CD14-positive monocyte (primary cell): Measurements from ENCODE around the gene OMD. TPM values are rescaled to one million over a fixed set of nuclear protein-coding genes. Genes with fewer than 3 reads are reported as not detected.

Experiments
- DNase-seq, 3 donors: peaks; one replicate each; pipeline ENCODE4 v3.0.0-alpha.2; 2011 to 2022
- H2AFZ ChIP-seq: 2 replicates; pipeline ENCODE4 v1.6.0; 2012; ENCODE audit warnings: mild to moderate bottlenecking, low read depth, low read length, inconsistent platforms; ENCODE audit not compliant: insufficient read depth, poor library complexity, severe bottlenecking
- H3K27ac ChIP-seq, 2 donors: 1 replicate in 1 of 2; 2 replicates in 1 of 2; pipeline ENCODE4 v1.5.1; 2012 to 2013; ENCODE audit warnings: low read length in 2 of 2, control low read depth in 1 of 2, inconsistent platforms in 1 of 2, low read depth in 1 of 2, mild to moderate bottlenecking in 1 of 2
- H3K27me3 ChIP-seq, 2 donors: one replicate each; pipeline versions ENCODE4 v1.6.0 to v1.6.1; 2011 to 2013; ENCODE audit warnings: low read length in 2 of 2; ENCODE audit not compliant: control insufficient read depth in 2 of 2, insufficient read depth in 2 of 2
- H3K36me3 ChIP-seq, 2 donors: replicated peaks in 1 of 2; 1 replicate in 1 of 2; 2 replicates in 1 of 2; pipeline versions ENCODE4 v1.5.1 to v1.6.1; 2012 to 2013; ENCODE audit warnings: low read length in 2 of 2, control low read depth in 1 of 2, inconsistent platforms in 1 of 2, mild to moderate bottlenecking in 1 of 2; ENCODE audit not compliant: insufficient read depth in 2 of 2, control insufficient read depth in 1 of 2
- H3K4me1 ChIP-seq, 2 donors: 1 replicate in 1 of 2; 2 replicates in 1 of 2; pipeline versions ENCODE4 v1.5.1 to v1.6.1; 2012 to 2013; ENCODE audit warnings: low read length in 2 of 2, control low read depth in 1 of 2, inconsistent platforms in 1 of 2, mild to moderate bottlenecking in 1 of 2, moderate library complexity in 1 of 2; ENCODE audit not compliant: insufficient read depth in 2 of 2, control insufficient read depth in 1 of 2
- H3K4me2 ChIP-seq: replicated peaks from 2 replicates; pipeline ENCODE3; 2012; ENCODE audit warnings: low read length, moderate library complexity, mild to moderate bottlenecking; ENCODE audit not compliant: poor library complexity, severe bottlenecking; ENCODE audit errors: extremely low read depth
- H3K4me3 ChIP-seq, 3 experiments: fragments of 200-600 bp in 1 of 3; sonication (generic) in 1 of 3; replicated peaks in 1 of 3; 1 replicate in 2 of 3; 2 replicates in 1 of 3; pipeline ENCODE4 v1.5.1; 2011 to 2013; ENCODE audit warnings: low read length in 3 of 3, mild to moderate bottlenecking in 3 of 3, control low read depth in 2 of 3, low read depth in 2 of 3, inconsistent platforms in 1 of 3, moderate library complexity in 1 of 3
- H3K79me2 ChIP-seq: 2 replicates; pipeline ENCODE4 v1.6.0; 2012; ENCODE audit warnings: mild to moderate bottlenecking, control low read depth, inconsistent platforms, low read length, moderate library complexity; ENCODE audit not compliant: insufficient read depth
- H3K9ac ChIP-seq: 2 replicates; pipeline ENCODE4 v1.6.0; 2017; ENCODE audit warnings: low read length, mild to moderate bottlenecking; ENCODE audit not compliant: insufficient read depth, poor library complexity, severe bottlenecking
- H3K9me3 ChIP-seq, 2 donors: replicated peaks in 1 of 2; 1 replicate in 1 of 2; 2 replicates in 1 of 2; pipeline versions ENCODE4 v1.5.1 to v1.6.1; 2012 to 2013; ENCODE audit warnings: low read length in 2 of 2, control low read depth in 1 of 2; ENCODE audit not compliant: control insufficient read depth in 1 of 2, insufficient read depth in 1 of 2
- H4K20me1 ChIP-seq: 2 replicates; pipeline ENCODE4 v1.6.0; 2012; ENCODE audit warnings: mild to moderate bottlenecking, low read length, control low read depth, moderate library complexity; ENCODE audit not compliant: insufficient read depth
- H3K27ac Mint-ChIP-seq, 7 donors: one replicate each; pipeline ENCODE4 v1.8.0; 2020; ENCODE audit warnings: mild to moderate bottlenecking in 7 of 7, mixed read lengths in 7 of 7, moderate library complexity in 6 of 7, inconsistent platforms in 2 of 7
- H3K27me3 Mint-ChIP-seq, 3 donors: one replicate each; pipeline ENCODE4 v1.8.0; 2021 to 2022; ENCODE audit warnings: low read depth in 3 of 3, mild to moderate bottlenecking in 3 of 3, mixed read lengths in 3 of 3, moderate library complexity in 3 of 3, inconsistent platforms in 1 of 3
- H3K36me3 Mint-ChIP-seq, 2 donors: one replicate each; pipeline ENCODE4 v1.8.0; 2020; ENCODE audit warnings: mixed read lengths in 2 of 2, inconsistent platforms in 1 of 2, mild to moderate bottlenecking in 1 of 2
- H3K4me1 Mint-ChIP-seq: one replicate; pipeline ENCODE4 v1.8.0; 2020; ENCODE audit warnings: mild to moderate bottlenecking, mixed read lengths
- H3K4me3 Mint-ChIP-seq, 2 donors: one replicate each; pipeline ENCODE4 v1.8.0; 2020; ENCODE audit warnings: mild to moderate bottlenecking in 2 of 2, mixed read lengths in 2 of 2, moderate library complexity in 1 of 2
- H3K9me3 Mint-ChIP-seq, 7 donors: one replicate each; pipeline ENCODE4 v1.8.0; 2020 to 2022; ENCODE audit warnings: mixed read lengths in 7 of 7, mild to moderate bottlenecking in 6 of 7, moderate library complexity in 6 of 7, inconsistent platforms in 2 of 7
- WGBS: methylation state at CpG from one replicate; pipeline ENCODE4 v1.1.5; 2013; ENCODE audit warnings: missing lambda C conversion rate; ENCODE audit not compliant: insufficient coverage; 5-methylcytosine and 5-hydroxymethylcytosine counted together
- intact Hi-C, 2 donors: fragments of 100-400 bp; cut with micrococcal nuclease; formaldehyde crosslinking; loops; one replicate each; pipeline versions ENCODE4 v1.15.0 to v1.15.1; 2023
- polyA plus RNA-seq, 3 donors: library from polyadenylated mRNA; depleted of rRNA in 1 of 3; unstranded in 2 of 3; stranded (reverse) in 1 of 3; fragments of 300-500 nt in 2 of 3; fragments of >200 nt in 1 of 3; fragmentation: Illumina TruSeq in 2 of 3; gene quantifications; 1 replicate in 2 of 3; 2 replicates in 1 of 3; pipeline ENCODE4 v1.2.3, GENCODE V29; 2012 to 2021
- TF ChIP-seq, protein P1 (sequence below): fragments of 200-600 bp; IDR thresholded peaks from one replicate; pipeline ENCODE4 v1.8.0; 2022; ENCODE audit warnings: antibody characterized with exemption, mild to moderate bottlenecking

OMD gene
- polyA plus RNA-seq, 3 donors = not detected

DNA sequence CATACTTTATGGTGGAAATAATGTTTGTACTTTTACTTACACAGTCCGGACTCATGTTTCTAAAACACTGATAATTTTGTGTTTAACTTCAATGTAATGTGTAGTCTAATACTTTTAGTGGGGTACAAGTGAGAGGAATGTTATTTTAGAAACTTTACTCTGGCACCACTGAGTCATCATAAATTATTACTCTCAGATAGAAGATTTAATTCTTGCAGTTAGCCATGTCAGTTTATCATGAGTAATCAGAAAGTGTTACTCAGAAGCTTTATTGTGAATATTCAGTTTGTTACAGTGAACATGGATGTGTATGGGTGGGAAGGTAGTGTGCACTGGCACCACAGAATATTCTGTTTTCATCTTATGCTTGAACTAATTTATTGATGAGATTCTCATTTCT is 39.9 kb downstream of the OMD start:
- no peak overlapping the region for H3K4me2 ChIP-seq
- H2AFZ ChIP-seq = no peak overlapping the region
- no peak overlapping the region for H3K27ac Mint-ChIP-seq
- peaks cover 7 to 9% of the 10 kb centered on the region in 2 donors for H3K36me3 Mint-ChIP-seq
- H3K4me3 ChIP-seq = no peak overlapping the region
- TF ChIP-seq, protein P1, sequence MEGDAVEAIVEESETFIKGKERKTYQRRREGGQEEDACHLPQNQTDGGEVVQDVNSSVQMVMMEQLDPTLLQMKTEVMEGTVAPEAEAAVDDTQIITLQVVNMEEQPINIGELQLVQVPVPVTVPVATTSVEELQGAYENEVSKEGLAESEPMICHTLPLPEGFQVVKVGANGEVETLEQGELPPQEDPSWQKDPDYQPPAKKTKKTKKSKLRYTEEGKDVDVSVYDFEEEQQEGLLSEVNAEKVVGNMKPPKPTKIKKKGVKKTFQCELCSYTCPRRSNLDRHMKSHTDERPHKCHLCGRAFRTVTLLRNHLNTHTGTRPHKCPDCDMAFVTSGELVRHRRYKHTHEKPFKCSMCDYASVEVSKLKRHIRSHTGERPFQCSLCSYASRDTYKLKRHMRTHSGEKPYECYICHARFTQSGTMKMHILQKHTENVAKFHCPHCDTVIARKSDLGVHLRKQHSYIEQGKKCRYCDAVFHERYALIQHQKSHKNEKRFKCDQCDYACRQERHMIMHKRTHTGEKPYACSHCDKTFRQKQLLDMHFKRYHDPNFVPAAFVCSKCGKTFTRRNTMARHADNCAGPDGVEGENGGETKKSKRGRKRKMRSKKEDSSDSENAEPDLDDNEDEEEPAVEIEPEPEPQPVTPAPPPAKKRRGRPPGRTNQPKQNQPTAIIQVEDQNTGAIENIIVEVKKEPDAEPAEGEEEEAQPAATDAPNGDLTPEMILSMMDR = no peak
- intact Hi-C loops = no loop called here
- DNase-seq = no peak
- no peaks in the 10 kb centered on the region for H4K20me1 ChIP-seq
- no CpG with 5 or more reads among the region's 1 CpG for WGBS
- no peaks in the 10 kb centered on the region for H3K4me1 Mint-ChIP-seq
- H3K9me3 ChIP-seq = no peaks in the 10 kb centered on the region
- H3K4me3 Mint-ChIP-seq = no peak overlapping the region
- no peak overlapping the region for H3K9ac ChIP-seq
- H3K27me3 Mint-ChIP-seq = no peaks in the 10 kb centered on the region
- no peaks in the 10 kb centered on the region for H3K79me2 ChIP-seq
- H3K9me3 Mint-ChIP-seq = peaks cover 0 to 4% (median 0%) of the 10 kb centered on the region in 7 donors
- H3K4me1 ChIP-seq = no peaks in the 10 kb centered on the region
- no peaks in the 10 kb centered on the region for H3K36me3 ChIP-seq
- no peaks in the 10 kb centered on the region for H3K27me3 ChIP-seq
- H3K27ac ChIP-seq = no peak overlapping the region

DNA sequence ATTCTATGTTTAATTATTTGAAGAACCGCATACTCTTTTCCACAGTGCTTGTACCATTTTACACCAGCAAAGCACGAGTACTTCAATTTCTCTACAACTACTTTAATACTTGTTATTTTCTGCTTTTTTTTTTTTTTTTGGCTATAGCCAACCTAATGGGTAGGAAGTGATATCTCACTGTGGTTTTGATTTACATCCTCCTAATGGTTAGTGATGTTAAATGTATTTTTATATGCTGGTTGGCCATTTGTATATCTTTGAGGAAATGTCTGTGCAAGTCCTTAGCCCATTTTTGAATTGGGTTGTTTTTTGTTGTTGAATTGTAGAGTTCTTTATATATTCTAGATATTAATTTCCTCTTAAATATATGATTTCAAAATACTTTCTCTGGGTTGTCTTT is 42.5 kb downstream of the OMD start:
- H3K27ac Mint-ChIP-seq = no peak overlapping the region
- no peaks in the 10 kb centered on the region for H3K4me1 ChIP-seq
- no peaks in the 10 kb centered on the region for H3K9me3 ChIP-seq
- H3K27me3 ChIP-seq = no peaks in the 10 kb centered on the region
- no peaks in the 10 kb centered on the region for H3K4me1 Mint-ChIP-seq
- TF ChIP-seq, protein P1 = no peak
- peaks cover 0 to 2% (median 0%) of the 10 kb centered on the region in 7 donors for H3K9me3 Mint-ChIP-seq
- no peak overlapping the region for H3K27ac ChIP-seq
- peaks cover 4 to 9% of the 10 kb centered on the region in 2 donors for H3K36me3 Mint-ChIP-seq
- H3K4me3 Mint-ChIP-seq = no peak overlapping the region
- DNase-seq = no peak
- no peak overlapping the region for H3K4me2 ChIP-seq
- H3K79me2 ChIP-seq = no peaks in the 10 kb centered on the region
- no peaks in the 10 kb centered on the region for H3K36me3 ChIP-seq
- intact Hi-C loops = no loop called here
- no peak overlapping the region for H2AFZ ChIP-seq
- H4K20me1 ChIP-seq = no peaks in the 10 kb centered on the region
- H3K4me3 ChIP-seq = no peak overlapping the region
- H3K27me3 Mint-ChIP-seq = no peaks in the 10 kb centered on the region
- no CpG with 5 or more reads among the region's 2 CpGs for WGBS
- H3K9ac ChIP-seq = no peak overlapping the region
